ENCODE data around the gene LY9. TPM values are rescaled to one million over a fixed set of nuclear protein-coding genes. Genes with fewer than 3 reads are reported as not detected.

LY9 gene
- total RNA-seq, 1 experiment from 2014 or later, result not detected

DNA sequence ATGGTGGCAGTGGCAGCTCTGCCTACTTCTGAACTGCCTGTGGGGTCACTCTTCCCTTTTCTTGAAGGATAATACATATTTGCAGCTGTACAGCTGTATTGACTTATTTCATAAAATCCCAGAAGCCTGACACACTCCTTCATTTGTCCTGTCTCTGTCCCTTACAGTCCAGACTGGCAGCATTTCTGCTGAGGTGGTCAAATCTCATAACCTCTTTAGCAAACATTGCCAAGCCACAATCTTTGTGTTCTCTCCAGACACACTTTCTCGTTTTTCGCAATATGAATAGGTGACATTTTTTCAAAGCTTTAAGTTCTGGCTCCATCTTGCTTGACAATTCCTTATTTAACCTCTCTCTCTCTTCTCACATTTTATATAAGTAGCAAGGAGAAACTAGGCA, 15.2 kb downstream of the LY9 start:
- no peak overlapping the region for H4K5ac ChIP-seq (ENCODE audit: insufficient read length, low read depth, low read length)
- H4K91ac ChIP-seq (ENCODE audit: insufficient read length, low read depth, low read length), result no peak overlapping the region
- no peak for DNase-seq
- H3K4ac ChIP-seq (ENCODE audit: low read depth, low read length), result no peak overlapping the region
- H2BK15ac ChIP-seq (ENCODE audit: low read depth, low read length), result 0 out of 2 replicates have a peak overlapping the region, but pooled peaks have one; percentile 78
- H2BK120ac ChIP-seq (ENCODE audit: low read depth, low read length, poor library complexity, severe bottlenecking), result no peak overlapping the region
- H4K8ac ChIP-seq (replicated peaks; ENCODE audit: insufficient read length, low read depth, low read length), result no peak overlapping the region
- no peaks in the 10 kb centered on the region for H3K23me2 ChIP-seq (ENCODE audit: insufficient read length, low read depth, low read length, poor library complexity, severe bottlenecking)
- Mint-ChIP-seq H3K4me1 (peaks cover 20 to 28% of the 10 kb centered on the region in 2 experiments), H3K27ac (peak overlapping the region in 1 of 3 experiments; percentile 8; a peak in 1 of 7 replicates), H3K4me3 (no peak overlapping the region), H3K36me3 (ENCODE audit: insufficient read depth in 1 of 3, low read depth in 3 of 3) (peaks cover 0 to 13% (median 3%) of the 10 kb centered on the region in 3 experiments; a peak in 4 of 7 replicates), H3K27me3 (ENCODE audit: low read depth) (no peaks in the 10 kb centered on the region), H3K9me3 (peaks cover 9 to 11% of the 10 kb centered on the region in 2 experiments; a peak in 4 of 5 replicates)
- TF ChIP-seq, protein P1, sequence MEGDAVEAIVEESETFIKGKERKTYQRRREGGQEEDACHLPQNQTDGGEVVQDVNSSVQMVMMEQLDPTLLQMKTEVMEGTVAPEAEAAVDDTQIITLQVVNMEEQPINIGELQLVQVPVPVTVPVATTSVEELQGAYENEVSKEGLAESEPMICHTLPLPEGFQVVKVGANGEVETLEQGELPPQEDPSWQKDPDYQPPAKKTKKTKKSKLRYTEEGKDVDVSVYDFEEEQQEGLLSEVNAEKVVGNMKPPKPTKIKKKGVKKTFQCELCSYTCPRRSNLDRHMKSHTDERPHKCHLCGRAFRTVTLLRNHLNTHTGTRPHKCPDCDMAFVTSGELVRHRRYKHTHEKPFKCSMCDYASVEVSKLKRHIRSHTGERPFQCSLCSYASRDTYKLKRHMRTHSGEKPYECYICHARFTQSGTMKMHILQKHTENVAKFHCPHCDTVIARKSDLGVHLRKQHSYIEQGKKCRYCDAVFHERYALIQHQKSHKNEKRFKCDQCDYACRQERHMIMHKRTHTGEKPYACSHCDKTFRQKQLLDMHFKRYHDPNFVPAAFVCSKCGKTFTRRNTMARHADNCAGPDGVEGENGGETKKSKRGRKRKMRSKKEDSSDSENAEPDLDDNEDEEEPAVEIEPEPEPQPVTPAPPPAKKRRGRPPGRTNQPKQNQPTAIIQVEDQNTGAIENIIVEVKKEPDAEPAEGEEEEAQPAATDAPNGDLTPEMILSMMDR (conservative IDR thresholded peaks at IDR 0.05), result no peak
- H3K4me2 ChIP-seq (ENCODE audit: insufficient read depth, insufficient read length, low read length), result no peak overlapping the region
- H2BK5ac ChIP-seq (ENCODE audit: insufficient read length, low read length), result no peak overlapping the region
- no peak overlapping the region for H3K14ac ChIP-seq (ENCODE audit: insufficient read depth, low read length)
- no peak overlapping the region for H3T11ph ChIP-seq (ENCODE audit: low read length)
- no peak overlapping the region for H2AK5ac ChIP-seq (ENCODE audit: insufficient read length, low read length)
- H3K79me2 ChIP-seq (ENCODE audit: insufficient read depth, low read length), result no peaks in the 10 kb centered on the region
- no peaks in the 10 kb centered on the region for H3K9me3 ChIP-seq (ENCODE audit: control insufficient read depth, low read depth, low read length)
- H2AFZ ChIP-seq (ENCODE audit: low read length), result no peak overlapping the region
- no peaks in the 10 kb centered on the region for H3K79me1 ChIP-seq (ENCODE audit: insufficient read depth, low read depth, low read length, poor library complexity, severe bottlenecking)
- WGBS (ENCODE audit: extremely low coverage, insufficient read length, low lambda C conversion rate), result no CpG with 5 or more reads among the region's 2 CpGs
- no peaks in the 10 kb centered on the region for H3K27me3 ChIP-seq (ENCODE audit: insufficient read depth, low read length)
- H3K9ac ChIP-seq (ENCODE audit: extremely low read depth, insufficient read length, low read length), result no peak overlapping the region
- H3K4me1 ChIP-seq (ENCODE audit: insufficient read depth, low read length), result peaks cover 2% of the 10 kb centered on the region; the same call in 1 of the 2 replicates
- no peak overlapping the region for H2BK20ac ChIP-seq (ENCODE audit: low read depth, low read length, poor library complexity, severe bottlenecking)
- no peak overlapping the region for H3K18ac ChIP-seq (ENCODE audit: insufficient read length, low read depth, low read length)
- H3K23ac ChIP-seq (ENCODE audit: insufficient read length, low read depth, low read length), result no peak overlapping the region
- no peak overlapping the region for H2BK12ac ChIP-seq (ENCODE audit: insufficient read length, low read depth, low read length)
- H3K27ac ChIP-seq (ENCODE audit: insufficient read length, low read depth, low read length), result no peak overlapping the region
- no peak overlapping the region for H3K56ac ChIP-seq (ENCODE audit: insufficient read length, low read depth, low read length)
- H4K20me1 ChIP-seq (ENCODE audit: control insufficient read depth, insufficient read depth, insufficient read length), result no peaks in the 10 kb centered on the region
